GM23248 (cell line): ENCODE data around the gene EEF2K.

Experiments used
- EZH2 ChIP-seq: fragments of 200-600 bp; sonication (generic); IDR thresholded peaks from 2 replicates; pipeline ENCODE4 v1.6.1; 2018; ENCODE audit warnings: antibody characterized with exemption, mild to moderate bottlenecking; ENCODE audit not compliant: insufficient read depth, poor library complexity, severe bottlenecking
- EZH2phosphoT487 ChIP-seq: fragments of 200-600 bp; sonication (generic); IDR thresholded peaks from 2 replicates; pipeline ENCODE4 v1.6.1; 2018; ENCODE audit warnings: antibody characterized with exemption, moderate library complexity, mild to moderate bottlenecking, low read depth; ENCODE audit not compliant: insufficient read depth

DNA sequence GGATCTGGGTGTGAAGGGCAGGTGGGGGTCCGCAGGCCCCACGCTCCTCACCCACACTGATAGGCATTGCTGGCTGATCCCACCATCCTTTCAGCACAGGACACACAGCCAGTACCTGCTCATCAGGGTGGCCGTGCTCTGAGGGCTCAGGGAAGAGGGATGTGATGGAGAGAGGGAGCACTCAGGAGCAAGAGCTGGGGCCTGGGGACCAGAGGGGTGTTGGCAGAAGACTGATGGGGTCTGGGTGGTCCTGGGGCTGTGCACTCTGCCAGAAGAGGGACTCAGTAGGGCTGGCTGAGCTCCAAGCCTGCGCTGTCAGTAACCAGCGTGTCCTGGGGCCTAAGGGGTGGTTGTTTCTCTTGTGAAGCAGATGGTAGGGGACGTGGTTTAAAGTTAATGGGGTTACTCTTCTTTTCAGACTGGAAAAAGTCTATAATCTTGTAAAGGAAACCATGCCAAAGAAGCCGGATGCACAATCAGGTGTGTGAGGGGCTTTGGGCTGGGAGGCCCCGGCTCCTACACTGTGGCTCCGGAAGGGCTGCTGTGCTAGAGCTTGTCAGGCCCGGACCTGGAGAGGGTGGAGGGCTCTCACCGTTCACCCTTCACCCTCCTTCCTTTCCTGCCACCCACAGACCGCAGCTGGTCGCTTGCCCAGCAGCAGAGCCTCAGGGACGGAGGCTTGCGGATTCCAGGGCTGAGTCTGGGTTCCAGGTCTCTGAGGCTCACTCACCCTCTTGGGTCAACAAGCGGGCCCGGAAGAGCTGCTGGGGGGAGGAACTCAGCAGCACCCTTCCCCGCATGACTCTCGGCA lies 118.9 kb downstream of the EEF2K start:
- TF ChIP-seq EZH2 (no peak), EZH2phosphoT487 (no peak)
